CD14-positive monocyte (primary cell): ENCODE measurements around the gene SRCIN1. TPM values are rescaled to one million over a fixed set of nuclear protein-coding genes. Genes with fewer than 3 reads are reported as not detected.

Source experiments
- DNase-seq, 3 donors: peaks; one replicate each; pipeline ENCODE4 v3.0.0-alpha.2; 2011 to 2022
- H2AFZ ChIP-seq: 2 replicates; pipeline ENCODE4 v1.6.0; 2012; ENCODE audit warnings: mild to moderate bottlenecking, low read depth, low read length, inconsistent platforms; ENCODE audit not compliant: insufficient read depth, poor library complexity, severe bottlenecking
- H3K27ac ChIP-seq, 2 donors: 1 replicate in 1 of 2; 2 replicates in 1 of 2; pipeline ENCODE4 v1.5.1; 2012 to 2013; ENCODE audit warnings: low read length in 2 of 2, control low read depth in 1 of 2, inconsistent platforms in 1 of 2, low read depth in 1 of 2, mild to moderate bottlenecking in 1 of 2
- H3K27me3 ChIP-seq, 2 donors: one replicate each; pipeline versions ENCODE4 v1.6.0 to v1.6.1; 2011 to 2013; ENCODE audit warnings: low read length in 2 of 2; ENCODE audit not compliant: control insufficient read depth in 2 of 2, insufficient read depth in 2 of 2
- H3K36me3 ChIP-seq, 2 donors: replicated peaks in 1 of 2; 1 replicate in 1 of 2; 2 replicates in 1 of 2; pipeline versions ENCODE4 v1.5.1 to v1.6.1; 2012 to 2013; ENCODE audit warnings: low read length in 2 of 2, control low read depth in 1 of 2, inconsistent platforms in 1 of 2, mild to moderate bottlenecking in 1 of 2; ENCODE audit not compliant: insufficient read depth in 2 of 2, control insufficient read depth in 1 of 2
- H3K4me1 ChIP-seq, 2 donors: 1 replicate in 1 of 2; 2 replicates in 1 of 2; pipeline versions ENCODE4 v1.5.1 to v1.6.1; 2012 to 2013; ENCODE audit warnings: low read length in 2 of 2, control low read depth in 1 of 2, inconsistent platforms in 1 of 2, mild to moderate bottlenecking in 1 of 2, moderate library complexity in 1 of 2; ENCODE audit not compliant: insufficient read depth in 2 of 2, control insufficient read depth in 1 of 2
- H3K4me2 ChIP-seq: replicated peaks from 2 replicates; pipeline ENCODE3; 2012; ENCODE audit warnings: low read length, moderate library complexity, mild to moderate bottlenecking; ENCODE audit not compliant: poor library complexity, severe bottlenecking; ENCODE audit errors: extremely low read depth
- H3K4me3 ChIP-seq, 3 experiments: fragments of 200-600 bp in 1 of 3; sonication (generic) in 1 of 3; replicated peaks in 1 of 3; 1 replicate in 2 of 3; 2 replicates in 1 of 3; pipeline ENCODE4 v1.5.1; 2011 to 2013; ENCODE audit warnings: low read length in 3 of 3, mild to moderate bottlenecking in 3 of 3, control low read depth in 2 of 3, low read depth in 2 of 3, inconsistent platforms in 1 of 3, moderate library complexity in 1 of 3
- H3K79me2 ChIP-seq: 2 replicates; pipeline ENCODE4 v1.6.0; 2012; ENCODE audit warnings: mild to moderate bottlenecking, control low read depth, inconsistent platforms, low read length, moderate library complexity; ENCODE audit not compliant: insufficient read depth
- H3K9ac ChIP-seq: 2 replicates; pipeline ENCODE4 v1.6.0; 2017; ENCODE audit warnings: low read length, mild to moderate bottlenecking; ENCODE audit not compliant: insufficient read depth, poor library complexity, severe bottlenecking
- H3K9me3 ChIP-seq, 2 donors: replicated peaks in 1 of 2; 1 replicate in 1 of 2; 2 replicates in 1 of 2; pipeline versions ENCODE4 v1.5.1 to v1.6.1; 2012 to 2013; ENCODE audit warnings: low read length in 2 of 2, control low read depth in 1 of 2; ENCODE audit not compliant: control insufficient read depth in 1 of 2, insufficient read depth in 1 of 2
- H4K20me1 ChIP-seq: 2 replicates; pipeline ENCODE4 v1.6.0; 2012; ENCODE audit warnings: mild to moderate bottlenecking, low read length, control low read depth, moderate library complexity; ENCODE audit not compliant: insufficient read depth
- H3K27ac Mint-ChIP-seq, 7 donors: one replicate each; pipeline ENCODE4 v1.8.0; 2020; ENCODE audit warnings: mild to moderate bottlenecking in 7 of 7, mixed read lengths in 7 of 7, moderate library complexity in 6 of 7, inconsistent platforms in 2 of 7
- H3K27me3 Mint-ChIP-seq, 3 donors: one replicate each; pipeline ENCODE4 v1.8.0; 2021 to 2022; ENCODE audit warnings: low read depth in 3 of 3, mild to moderate bottlenecking in 3 of 3, mixed read lengths in 3 of 3, moderate library complexity in 3 of 3, inconsistent platforms in 1 of 3
- H3K36me3 Mint-ChIP-seq, 2 donors: one replicate each; pipeline ENCODE4 v1.8.0; 2020; ENCODE audit warnings: mixed read lengths in 2 of 2, inconsistent platforms in 1 of 2, mild to moderate bottlenecking in 1 of 2
- H3K4me1 Mint-ChIP-seq: one replicate; pipeline ENCODE4 v1.8.0; 2020; ENCODE audit warnings: mild to moderate bottlenecking, mixed read lengths
- H3K4me3 Mint-ChIP-seq, 2 donors: one replicate each; pipeline ENCODE4 v1.8.0; 2020; ENCODE audit warnings: mild to moderate bottlenecking in 2 of 2, mixed read lengths in 2 of 2, moderate library complexity in 1 of 2
- H3K9me3 Mint-ChIP-seq, 7 donors: one replicate each; pipeline ENCODE4 v1.8.0; 2020 to 2022; ENCODE audit warnings: mixed read lengths in 7 of 7, mild to moderate bottlenecking in 6 of 7, moderate library complexity in 6 of 7, inconsistent platforms in 2 of 7
- CTCF ChIP-seq: fragments of 200-600 bp; IDR thresholded peaks from one replicate; pipeline ENCODE4 v1.8.0; 2022; ENCODE audit warnings: antibody characterized with exemption, mild to moderate bottlenecking
- WGBS: methylation state at CpG from one replicate; pipeline ENCODE4 v1.1.5; 2013; ENCODE audit warnings: missing lambda C conversion rate; ENCODE audit not compliant: insufficient coverage; 5-methylcytosine and 5-hydroxymethylcytosine counted together
- intact Hi-C, 2 donors: fragments of 100-400 bp; cut with micrococcal nuclease; formaldehyde crosslinking; loops; one replicate each; pipeline versions ENCODE4 v1.15.0 to v1.15.1; 2023
- polyA plus RNA-seq, 3 donors: library from polyadenylated mRNA; depleted of rRNA in 1 of 3; unstranded in 2 of 3; stranded (reverse) in 1 of 3; fragments of 300-500 nt in 2 of 3; fragments of >200 nt in 1 of 3; fragmentation: Illumina TruSeq in 2 of 3; gene quantifications; 1 replicate in 2 of 3; 2 replicates in 1 of 3; pipeline ENCODE4 v1.2.3, GENCODE V29; 2012 to 2021

The SRCIN1 gene
- polyA plus RNA-seq, 3 donors, result 0.01 TPM; not detected in 2

GRCh38 chr17:38544175-38544838, 61.4 kb downstream of the SRCIN1 start:
- H3K4me3 ChIP-seq, result no peak overlapping the region
- Mint-ChIP-seq H3K9me3 (peaks cover 0 to 2% (median 0%) of the 10 kb centered on the region in 7 donors), H3K4me1 (no peaks in the 10 kb centered on the region), H3K4me3 (no peak overlapping the region), H3K27me3 (peaks cover 10 to 19% (median 18%) of the 10 kb centered on the region in 3 donors), H3K27ac (no peak overlapping the region), H3K36me3 (no peaks in the 10 kb centered on the region)
- no peaks in the 10 kb centered on the region for H4K20me1 ChIP-seq
- no peak for DNase-seq
- H3K79me2 ChIP-seq, result no peaks in the 10 kb centered on the region
- no peak overlapping the region for H2AFZ ChIP-seq
- TF ChIP-seq CTCF, result no peak
- WGBS, result 87% methylated on average over 9 of the region's 10 CpGs
- H3K9me3 ChIP-seq, result no peaks in the 10 kb centered on the region
- intact Hi-C loops, result no loop called here
- no peaks in the 10 kb centered on the region for H3K36me3 ChIP-seq
- no peaks in the 10 kb centered on the region for H3K4me1 ChIP-seq
- H3K27ac ChIP-seq, result no peak overlapping the region
- H3K9ac ChIP-seq, result no peak overlapping the region
- no peak overlapping the region for H3K4me2 ChIP-seq
- H3K27me3 ChIP-seq, result no peaks in the 10 kb centered on the region

GRCh38 chr17:38543403-38544174, 62.2 kb downstream of the SRCIN1 start:
- Histone ChIP-seq H4K20me1 (no peaks in the 10 kb centered on the region), H3K27me3 (no peaks in the 10 kb centered on the region), H3K4me1 (no peaks in the 10 kb centered on the region), H3K36me3 (no peaks in the 10 kb centered on the region), H3K4me3 (no peak overlapping the region), H3K9ac (no peak overlapping the region), H3K27ac (no peak overlapping the region), H2AFZ (no peak overlapping the region), H3K9me3 (no peaks in the 10 kb centered on the region), H3K79me2 (no peaks in the 10 kb centered on the region), H3K4me2 (no peak overlapping the region)
- intact Hi-C loops, result no loop called here
- H3K4me3 Mint-ChIP-seq, result no peak overlapping the region
- no peak for DNase-seq
- peaks cover 7 to 19% (median 12%) of the 10 kb centered on the region in 3 donors for H3K27me3 Mint-ChIP-seq
- no peak for TF ChIP-seq CTCF
- peaks cover 0 to 2% (median 0%) of the 10 kb centered on the region in 7 donors for H3K9me3 Mint-ChIP-seq
- 87% methylated on average over 18 of the region's 20 CpGs for WGBS
- H3K36me3 Mint-ChIP-seq, result no peaks in the 10 kb centered on the region
- H3K4me1 Mint-ChIP-seq, result no peaks in the 10 kb centered on the region
- no peak overlapping the region for H3K27ac Mint-ChIP-seq
